WTC11 (cell line): ENCODE results near the gene ZBTB37.

Source experiments
- ATF2 ChIP-seq: sonication (generic); formaldehyde crosslinking; IDR thresholded peaks from 2 replicates; pipeline ENCODE4 v1.8.1; 2022; ENCODE audit warnings: low read depth, missing genetic modification reagents, borderline replicate concordance
- CTCF ChIP-seq: fragments of 200-600 bp; IDR thresholded peaks from 2 replicates; pipeline ENCODE4 v1.8.0; 2022; ENCODE audit warnings: antibody characterized with exemption
- HMGA2 ChIP-seq: fragments of 250-450 bp; sonication (Bioruptor Pico); IDR thresholded peaks from 2 replicates; pipeline ENCODE4 v1.4.0; 2021; ENCODE audit warnings: mild to moderate bottlenecking, moderate library complexity

- no peak for TF ChIP-seq CTCF
- no peak for TF ChIP-seq HMGA2 (CRISPR knock-in tag)
- no peak for TF ChIP-seq ATF2
Measured at GRCh38 chr1:173866413-173867115, 1.6 kb upstream of the ZBTB37 start.
